Neural progenitor cell (in vitro differentiated cells): Measurements from ENCODE around the gene ZNRF1. TPM values are rescaled to one million over a fixed set of nuclear protein-coding genes. Genes with fewer than 3 reads are reported as not detected.

Experiments used
- DNase-seq: peaks from one replicate; pipeline ENCODE4 v3.0.0-alpha.2; 2016; ENCODE audit warnings: low spot score
- H2AFZ ChIP-seq: fragments of 200-600 bp; sonication (generic); replicated peaks from 2 replicates; pipeline ENCODE4 v1.6.1; 2016; ENCODE audit warnings: antibody characterized with exemption
- H3F3A ChIP-seq: fragments of 200-600 bp; sonication (generic); 2 replicates; pipeline ENCODE4 v1.6.1; 2016; ENCODE audit warnings: antibody characterized with exemption, low read depth
- H3K27ac ChIP-seq: fragments of 200-600 bp; sonication (generic); 2 replicates; pipeline ENCODE4 v1.5.1; 2016; ENCODE audit warnings: mild to moderate bottlenecking
- H3K27me3 ChIP-seq: fragments of 200-600 bp; sonication (generic); 2 replicates; pipeline ENCODE4 v1.6.1; 2016; ENCODE audit warnings: mild to moderate bottlenecking, moderate library complexity
- H3K36me3 ChIP-seq: fragments of 200-600 bp; sonication (generic); 2 replicates; pipeline ENCODE4 v1.5.1; 2016
- H3K4me1 ChIP-seq: fragments of 200-600 bp; sonication (generic); 2 replicates; pipeline ENCODE4 v1.6.1; 2016; ENCODE audit warnings: mixed run types
- H3K4me2 ChIP-seq: fragments of 200-600 bp; sonication (generic); 2 replicates; pipeline ENCODE4 v1.6.1; 2016
- H3K4me3 ChIP-seq: fragments of 200-600 bp; sonication (generic); 2 replicates; pipeline ENCODE4 v1.5.1; 2016
- H3K79me2 ChIP-seq: fragments of 200-600 bp; sonication (generic); 2 replicates; pipeline ENCODE4 v1.6.1; 2016; ENCODE audit warnings: low read depth
- H3K9ac ChIP-seq: fragments of 200-600 bp; sonication (generic); 2 replicates; pipeline ENCODE4 v1.6.1; 2016
- H3K9me3 ChIP-seq: fragments of 200-600 bp; sonication (generic); 2 replicates; pipeline ENCODE4 v1.5.1; 2016; ENCODE audit warnings: low read depth
- H4K20me1 ChIP-seq: fragments of 200-600 bp; sonication (generic); 2 replicates; pipeline ENCODE4 v1.6.1; 2016; ENCODE audit warnings: low read depth
- H3K27ac Mint-ChIP-seq: 3 replicates; pipeline ENCODE4 v1.8.0; 2021; ENCODE audit warnings: mixed read lengths
- H3K27me3 Mint-ChIP-seq: 2 replicates; pipeline ENCODE4 v1.8.0; 2022; ENCODE audit warnings: low read depth, mild to moderate bottlenecking, inconsistent platforms, moderate library complexity, mixed read lengths; ENCODE audit not compliant: insufficient read depth
- H3K36me3 Mint-ChIP-seq: 3 replicates; pipeline ENCODE4 v1.8.0; 2021; ENCODE audit warnings: mixed read lengths
- H3K4me1 Mint-ChIP-seq: 3 replicates; pipeline ENCODE4 v1.8.0; 2021; ENCODE audit warnings: mixed read lengths
- H3K4me3 Mint-ChIP-seq: 3 replicates; pipeline ENCODE4 v1.8.0; 2021; ENCODE audit warnings: mild to moderate bottlenecking, moderate library complexity, mixed read lengths
- H3K9me3 Mint-ChIP-seq: 3 replicates; pipeline ENCODE4 v1.8.0; 2020; ENCODE audit warnings: mixed read lengths
- EZH2 ChIP-seq: fragments of 200-600 bp; sonication (generic); IDR thresholded peaks from 2 replicates; pipeline ENCODE4 v1.6.1; 2017; ENCODE audit warnings: antibody characterized with exemption, mild to moderate bottlenecking, moderate library complexity
- EZH2phosphoT487 ChIP-seq: fragments of 200-600 bp; sonication (generic); IDR thresholded peaks from 2 replicates; pipeline ENCODE4 v1.6.1; 2017; ENCODE audit warnings: antibody characterized with exemption
- total RNA-seq: library from RNA; depleted of rRNA; stranded (reverse); fragments of >200 nt; gene quantifications from 2 replicates; pipeline ENCODE4 v1.2.3, GENCODE V29; 2015; ENCODE audit warnings: low replicate concordance
- TF ChIP-seq, protein P1 (sequence below): fragments of 200-600 bp; sonication (generic); IDR thresholded peaks from 2 replicates; pipeline ENCODE4 v1.5.1; 2017; ENCODE audit warnings: antibody characterized with exemption, mild to moderate bottlenecking

Gene ZNRF1
- total RNA-seq, 1 donor from 2014 or later = 9.3 TPM

DNA sequence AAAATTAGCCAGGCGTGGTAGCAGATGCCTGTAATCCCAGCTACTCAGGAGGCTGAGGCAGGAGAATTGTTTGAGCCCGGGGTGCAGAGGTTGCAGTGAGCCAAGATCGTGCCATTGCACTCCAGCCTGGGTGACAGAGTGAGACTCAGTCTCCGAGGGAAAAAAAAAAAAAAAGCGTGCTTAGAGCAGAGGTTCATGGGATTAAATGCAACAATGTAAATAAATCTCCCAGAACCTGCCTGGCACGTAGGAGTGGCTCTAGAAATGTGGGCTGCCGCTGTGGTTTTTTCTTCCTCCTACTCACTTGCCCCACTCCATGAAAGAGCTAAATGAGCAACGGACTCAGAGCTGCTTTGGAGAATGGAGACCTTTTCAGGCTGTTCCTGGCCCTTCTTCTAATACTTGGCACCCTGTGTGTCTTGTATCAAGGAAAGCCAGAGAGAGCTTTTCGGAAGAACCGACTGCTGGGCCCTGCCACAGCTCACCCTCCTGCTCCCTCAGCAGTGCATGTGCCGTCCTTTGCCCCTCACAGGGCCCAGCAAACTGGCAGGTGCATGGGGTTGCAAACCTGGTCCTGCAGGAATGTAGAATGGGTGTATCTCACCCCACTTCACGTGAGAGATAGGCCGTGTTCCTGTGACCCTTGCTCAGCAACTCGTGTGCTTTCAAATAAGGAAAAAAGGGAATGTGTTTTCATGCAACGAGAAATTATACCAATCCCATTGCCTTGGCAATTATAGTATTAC is 65.8 kb downstream of the ZNRF1 start:
- TF ChIP-seq EZH2phosphoT487 (no peak), EZH2 (no peak)
- TF ChIP-seq, protein P1, sequence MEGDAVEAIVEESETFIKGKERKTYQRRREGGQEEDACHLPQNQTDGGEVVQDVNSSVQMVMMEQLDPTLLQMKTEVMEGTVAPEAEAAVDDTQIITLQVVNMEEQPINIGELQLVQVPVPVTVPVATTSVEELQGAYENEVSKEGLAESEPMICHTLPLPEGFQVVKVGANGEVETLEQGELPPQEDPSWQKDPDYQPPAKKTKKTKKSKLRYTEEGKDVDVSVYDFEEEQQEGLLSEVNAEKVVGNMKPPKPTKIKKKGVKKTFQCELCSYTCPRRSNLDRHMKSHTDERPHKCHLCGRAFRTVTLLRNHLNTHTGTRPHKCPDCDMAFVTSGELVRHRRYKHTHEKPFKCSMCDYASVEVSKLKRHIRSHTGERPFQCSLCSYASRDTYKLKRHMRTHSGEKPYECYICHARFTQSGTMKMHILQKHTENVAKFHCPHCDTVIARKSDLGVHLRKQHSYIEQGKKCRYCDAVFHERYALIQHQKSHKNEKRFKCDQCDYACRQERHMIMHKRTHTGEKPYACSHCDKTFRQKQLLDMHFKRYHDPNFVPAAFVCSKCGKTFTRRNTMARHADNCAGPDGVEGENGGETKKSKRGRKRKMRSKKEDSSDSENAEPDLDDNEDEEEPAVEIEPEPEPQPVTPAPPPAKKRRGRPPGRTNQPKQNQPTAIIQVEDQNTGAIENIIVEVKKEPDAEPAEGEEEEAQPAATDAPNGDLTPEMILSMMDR = no peak
- H3K27ac Mint-ChIP-seq = no peak overlapping the region
- Histone ChIP-seq H3K27me3 (no peaks in the 10 kb centered on the region), H3K36me3 (no peaks in the 10 kb centered on the region), H2AFZ (no peak overlapping the region), H3K9ac (no peak overlapping the region), H4K20me1 (peaks cover 47% of the 10 kb centered on the region), H3K79me2 (peaks cover 97% of the 10 kb centered on the region), H3K4me1 (peaks cover 12% of the 10 kb centered on the region), H3K9me3 (no peaks in the 10 kb centered on the region), H3K4me2 (no peak overlapping the region), H3F3A (no peaks in the 10 kb centered on the region), H3K4me3 (no peak overlapping the region), H3K27ac (no peak overlapping the region)
- DNase-seq = no peak
- H3K4me3 Mint-ChIP-seq = no peak overlapping the region
- H3K36me3 Mint-ChIP-seq = peaks cover 8% of the 10 kb centered on the region
- no peaks in the 10 kb centered on the region for H3K27me3 Mint-ChIP-seq
- peaks cover 9% of the 10 kb centered on the region for H3K9me3 Mint-ChIP-seq
- peaks cover 10% of the 10 kb centered on the region for H3K4me1 Mint-ChIP-seq

DNA sequence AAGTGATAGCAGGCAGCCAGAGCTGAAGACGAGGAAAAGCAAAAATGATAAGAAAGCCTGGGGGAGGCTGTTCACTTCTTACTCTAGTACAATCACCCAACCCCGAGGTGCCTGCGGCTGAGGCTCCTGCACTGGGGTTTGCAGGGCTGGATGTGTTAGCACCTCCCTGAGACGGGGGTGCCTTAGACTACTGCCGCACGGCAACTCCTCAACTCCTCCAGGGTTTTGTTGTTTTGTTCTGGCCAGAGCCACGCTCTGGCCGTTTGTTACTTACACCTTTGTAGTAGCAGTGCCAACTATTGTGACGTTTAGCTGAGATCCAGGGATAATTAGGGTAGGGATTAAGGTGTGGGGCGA is 66.3 kb downstream of the ZNRF1 start:
- no peak for DNase-seq

DNA sequence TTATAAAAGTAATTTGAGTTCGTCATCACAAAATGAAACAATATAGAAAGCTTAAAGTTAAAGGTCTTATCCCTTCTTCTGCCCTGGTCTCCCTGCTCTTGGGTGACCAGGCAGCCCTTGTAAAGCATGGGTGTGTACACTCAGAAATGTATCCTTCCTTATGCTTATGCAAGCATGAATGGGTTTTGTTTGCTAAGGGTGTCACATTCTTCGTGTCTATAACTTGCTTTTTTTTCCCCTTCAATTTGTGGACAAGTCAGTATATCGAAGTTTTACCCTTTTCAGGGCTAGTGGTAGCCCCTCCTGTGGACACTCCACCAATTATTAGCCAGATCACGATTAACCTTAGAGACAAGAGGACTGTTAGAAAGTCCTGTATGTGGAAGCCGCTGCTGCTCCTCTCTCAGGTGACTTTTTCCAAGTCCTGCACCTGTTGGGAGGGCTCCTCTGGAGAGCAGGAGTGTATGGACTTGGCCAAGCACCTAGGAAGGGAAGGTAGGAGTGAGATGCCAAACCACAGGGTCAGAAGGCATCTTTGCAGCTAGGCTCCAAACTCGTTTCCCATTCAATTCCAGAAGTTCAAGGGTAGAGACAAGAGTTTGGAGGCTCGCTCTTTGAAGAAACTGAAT is 66.8 kb downstream of the ZNRF1 start:
- Histone ChIP-seq H3K27ac (no peak overlapping the region), H3K36me3 (no peaks in the 10 kb centered on the region), H4K20me1 (peaks cover 54% of the 10 kb centered on the region), H3K27me3 (no peaks in the 10 kb centered on the region), H3K4me1 (peaks cover 12% of the 10 kb centered on the region), H3F3A (no peaks in the 10 kb centered on the region), H3K4me2 (no peak overlapping the region), H2AFZ (no peak overlapping the region), H3K9me3 (no peaks in the 10 kb centered on the region), H3K79me2 (peaks cover 97% of the 10 kb centered on the region), H3K9ac (no peak overlapping the region), H3K4me3 (no peak overlapping the region)
- no peak overlapping the region for H3K4me3 Mint-ChIP-seq
- H3K36me3 Mint-ChIP-seq = peaks cover 7% of the 10 kb centered on the region
- peaks cover 4% of the 10 kb centered on the region for H3K9me3 Mint-ChIP-seq
- peaks cover 10% of the 10 kb centered on the region for H3K4me1 Mint-ChIP-seq
- H3K27ac Mint-ChIP-seq = no peak overlapping the region
- TF ChIP-seq EZH2 (no peak), EZH2phosphoT487 (no peak)
- TF ChIP-seq, protein P1 = no peak
- no peak for DNase-seq
- no peaks in the 10 kb centered on the region for H3K27me3 Mint-ChIP-seq

More for the DNA sequence above, 66.3 kb downstream of the ZNRF1 start:
- Histone ChIP-seq H4K20me1 (peaks cover 51% of the 10 kb centered on the region), H3K4me1 (peaks cover 12% of the 10 kb centered on the region), H3K9me3 (no peaks in the 10 kb centered on the region), H3K36me3 (no peaks in the 10 kb centered on the region), H3K27ac (no peak overlapping the region), H3K4me3 (no peak overlapping the region), H3K27me3 (no peaks in the 10 kb centered on the region), H3K4me2 (no peak overlapping the region), H3K9ac (no peak overlapping the region), H2AFZ (no peak overlapping the region), H3K79me2 (peaks cover 97% of the 10 kb centered on the region), H3F3A (no peaks in the 10 kb centered on the region)
- Mint-ChIP-seq H3K27ac (no peak overlapping the region), H3K9me3 (peaks cover 5% of the 10 kb centered on the region), H3K36me3 (peaks cover 6% of the 10 kb centered on the region), H3K27me3 (no peaks in the 10 kb centered on the region), H3K4me1 (peaks cover 10% of the 10 kb centered on the region), H3K4me3 (no peak overlapping the region)
- TF ChIP-seq EZH2 = no peak
- TF ChIP-seq, protein P1 = no peak
